ENCODE results near the gene SRM. TPM values are rescaled to one million over a fixed set of nuclear protein-coding genes. Genes with fewer than 3 reads are reported as not detected.

SRM gene
- polyA plus RNA-seq, 3 donors: 23.2 to 43.2 (median 37.6) TPM

- H3K4me1 ChIP-seq (ENCODE audit: control insufficient read depth in 1 of 2, insufficient read depth in 2 of 2, low read length in 2 of 2): peaks cover 4 to 7% of the 10 kb centered on the region in 2 donors
- Mint-ChIP-seq H3K4me3 (no peak within 1 kb of the TSS), H3K9me3 (peaks cover 0 to 6% (median 0%) of the 10 kb centered on the region in 7 donors), H3K27ac (no peak within 1 kb of the TSS), H3K4me1 (peaks cover 7% of the 10 kb centered on the region), H3K36me3 (no peaks in the 10 kb centered on the region), H3K27me3 (ENCODE audit: low read depth in 3 of 3) (peaks cover 0 to 1% (median 0%) of the 10 kb centered on the region in 3 donors)
- H3K4me3 ChIP-seq (replicated peaks in 1 of 3; ENCODE audit: low read depth in 2 of 3, low read length in 3 of 3): no peak within 1 kb of the TSS
- H3K4me2 ChIP-seq (replicated peaks; ENCODE audit: extremely low read depth, low read length, poor library complexity, severe bottlenecking): no peak within 1 kb of the TSS
- H3K9ac ChIP-seq (ENCODE audit: insufficient read depth, low read length, poor library complexity, severe bottlenecking): no peak within 1 kb of the TSS
- no peak for TF ChIP-seq CTCF (IDR thresholded peaks at IDR 0.05)
- 97% methylated on average over 26 of the region's 28 CpGs for WGBS (ENCODE audit: insufficient coverage)
- H3K27ac ChIP-seq (ENCODE audit: low read depth in 1 of 2, low read length in 2 of 2): no peak within 1 kb of the TSS
- DNase-seq: no peak
- H3K79me2 ChIP-seq (ENCODE audit: insufficient read depth, low read length): no peaks in the 10 kb centered on the region
- H2AFZ ChIP-seq (ENCODE audit: insufficient read depth, low read depth, low read length, poor library complexity, severe bottlenecking): no peak within 1 kb of the TSS
- H3K9me3 ChIP-seq (replicated peaks in 1 of 2; ENCODE audit: control insufficient read depth in 1 of 2, insufficient read depth in 1 of 2, low read length in 2 of 2): no peaks in the 10 kb centered on the region
- intact Hi-C loops (cut with micrococcal nuclease): no loop called here
- no peaks in the 10 kb centered on the region for H3K36me3 ChIP-seq (replicated peaks in 1 of 2; ENCODE audit: control insufficient read depth in 1 of 2, insufficient read depth in 2 of 2, low read length in 2 of 2)
- no peaks in the 10 kb centered on the region for H3K27me3 ChIP-seq (ENCODE audit: control insufficient read depth in 2 of 2, insufficient read depth in 2 of 2, low read length in 2 of 2)
- H4K20me1 ChIP-seq (ENCODE audit: insufficient read depth, low read length): no peaks in the 10 kb centered on the region
Observed at GRCh38 chr1:11046625-11047365, 13.0 kb downstream of the SRM start, which contains the start of gene MASP2. Gene MASP2 (minus strand): TSS chr1:11047239. CDS start chr1:11047207, 32 bp downstream.

DNA sequence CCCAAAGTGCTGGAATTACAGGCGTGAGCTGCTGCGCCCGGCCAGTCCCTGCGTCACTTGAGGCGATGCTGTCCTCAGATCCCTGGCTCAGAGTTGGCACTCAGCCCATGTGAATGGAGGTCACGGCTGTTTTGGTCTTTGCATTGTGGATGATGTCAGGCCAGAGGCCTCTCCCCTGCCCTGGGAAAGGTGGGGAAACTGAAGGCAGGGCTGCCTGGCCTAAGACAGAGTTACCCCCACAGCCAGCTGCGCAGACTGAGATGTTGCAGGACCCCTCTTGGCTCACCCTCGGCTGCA is 13.6 kb downstream of the SRM start:
- Histone ChIP-seq H3K4me2 (replicated peaks; ENCODE audit: extremely low read depth, low read length, poor library complexity, severe bottlenecking) (no peak overlapping the region), H3K9me3 (replicated peaks in 1 of 2; ENCODE audit: control insufficient read depth in 1 of 2, insufficient read depth in 1 of 2, low read length in 2 of 2) (no peaks in the 10 kb centered on the region), H3K27me3 (ENCODE audit: control insufficient read depth in 2 of 2, insufficient read depth in 2 of 2, low read length in 2 of 2) (no peaks in the 10 kb centered on the region), H4K20me1 (ENCODE audit: insufficient read depth, low read length) (no peaks in the 10 kb centered on the region), H3K9ac (ENCODE audit: insufficient read depth, low read length, poor library complexity, severe bottlenecking) (no peak overlapping the region), H3K27ac (ENCODE audit: low read depth in 1 of 2, low read length in 2 of 2) (no peak overlapping the region), H3K79me2 (ENCODE audit: insufficient read depth, low read length) (no peaks in the 10 kb centered on the region), H3K4me1 (ENCODE audit: control insufficient read depth in 1 of 2, insufficient read depth in 2 of 2, low read length in 2 of 2) (peaks cover 0 to 1% of the 10 kb centered on the region in 2 donors), H3K36me3 (replicated peaks in 1 of 2; ENCODE audit: control insufficient read depth in 1 of 2, insufficient read depth in 2 of 2, low read length in 2 of 2) (no peaks in the 10 kb centered on the region), H2AFZ (ENCODE audit: insufficient read depth, low read depth, low read length, poor library complexity, severe bottlenecking) (no peak overlapping the region), H3K4me3 (replicated peaks in 1 of 3; ENCODE audit: low read depth in 2 of 3, low read length in 3 of 3) (no peak overlapping the region)
- Mint-ChIP-seq H3K9me3 (peaks cover 0 to 3% (median 0%) of the 10 kb centered on the region in 7 donors), H3K4me1 (peaks cover 1% of the 10 kb centered on the region), H3K36me3 (no peaks in the 10 kb centered on the region), H3K4me3 (no peak overlapping the region), H3K27ac (no peak overlapping the region), H3K27me3 (ENCODE audit: low read depth in 3 of 3) (peaks cover 0 to 1% (median 0%) of the 10 kb centered on the region in 3 donors)
- DNase-seq: no peak
- no peak for TF ChIP-seq CTCF (IDR thresholded peaks at IDR 0.05)
- WGBS (ENCODE audit: insufficient coverage): 93% methylated on average over 8 of the region's 8 CpGs
- intact Hi-C loops (cut with micrococcal nuclease): no loop called here

Measured in CD14-positive monocyte (primary cell).